Esophagus (tissue), 2 donors: Measurements from ENCODE around the gene ERBB2. TPM values are rescaled to one million over a fixed set of nuclear protein-coding genes. Genes with fewer than 3 reads are reported as not detected.

Experiments used
- H3K27ac ChIP-seq, 2 donors: one replicate each; pipeline ENCODE4 v1.5.1; 2013; ENCODE audit warnings: low read depth in 2 of 2, mild to moderate bottlenecking in 2 of 2, inconsistent platforms in 1 of 2, low read length in 1 of 2, moderate library complexity in 1 of 2
- H3K27me3 ChIP-seq, 2 donors: one replicate each; pipeline ENCODE4 v1.6.1; 2013; ENCODE audit warnings: low read length in 2 of 2, control low read depth in 1 of 2, mild to moderate bottlenecking in 1 of 2; ENCODE audit not compliant: insufficient read depth in 2 of 2, control insufficient read depth in 1 of 2
- H3K36me3 ChIP-seq, 2 donors: one replicate each; pipeline ENCODE4 v1.6.1; 2013; ENCODE audit warnings: low read length in 1 of 2; ENCODE audit not compliant: control insufficient read depth in 2 of 2, insufficient read depth in 2 of 2
- H3K4me1 ChIP-seq, 2 donors: one replicate each; pipeline ENCODE4 v1.6.1; 2013; ENCODE audit warnings: low read length in 1 of 2; ENCODE audit not compliant: control insufficient read depth in 2 of 2, insufficient read depth in 2 of 2
- H3K4me3 ChIP-seq, 2 donors: one replicate each; pipeline ENCODE4 v1.5.1; 2013; ENCODE audit warnings: low read length in 2 of 2, mild to moderate bottlenecking in 2 of 2, low read depth in 1 of 2, moderate library complexity in 1 of 2
- H3K9me3 ChIP-seq, 2 donors: one replicate each; pipeline ENCODE4 v1.6.1; 2013; ENCODE audit warnings: mild to moderate bottlenecking in 2 of 2, low read depth in 1 of 2, low read length in 1 of 2, moderate library complexity in 1 of 2; ENCODE audit not compliant: control insufficient read depth in 2 of 2, insufficient read depth in 1 of 2
- WGBS, 2 donors: extraction: QIAGEN DNeasy Blood & Tissue Kit; methylation state at CpG; one replicate each; pipeline ENCODE4 v1.1.7; 2013; 5-methylcytosine and 5-hydroxymethylcytosine counted together
- polyA plus RNA-seq, 2 donors: library from polyadenylated mRNA; stranded (reverse); fragments of 200-250 nt; gene quantifications; one replicate each; pipeline ENCODE4 v1.2.3, GENCODE V29; 2013
- donor health status: healthy with polysubstance abuse.
- donor health status: Bipolar disorder and iron deficiency.

ERBB2 gene
- polyA plus RNA-seq, 2 donors = 68.4 to 98.1 TPM

- Histone ChIP-seq H3K9me3 (no peaks in the 10 kb centered on the region), H3K27ac (peak overlapping the region in 1 of 2 donors; percentile 23), H3K4me1 (peaks cover 5 to 35% of the 10 kb centered on the region in 2 donors), H3K4me3 (no peak overlapping the region), H3K27me3 (no peaks in the 10 kb centered on the region), H3K36me3 (peaks cover 0 to 10% of the 10 kb centered on the region in 2 donors)
- 61 to 63% methylated on average over 13 of the region's 13 CpGs for WGBS, 2 donors
Observed at GRCh38 chr17:39677542-39678339, 22.1 kb upstream of the ERBB2 start.

- no peaks in the 10 kb centered on the region for H3K9me3 ChIP-seq
- peaks cover 2 to 9% of the 10 kb centered on the region in 2 donors for H3K36me3 ChIP-seq
- no peaks in the 10 kb centered on the region for H3K27me3 ChIP-seq
- peaks cover 5 to 33% of the 10 kb centered on the region in 2 donors for H3K4me1 ChIP-seq
- no peak overlapping the region for H3K4me3 ChIP-seq
- 81 to 84% methylated on average over 13 of the region's 13 CpGs for WGBS, 2 donors
- H3K27ac ChIP-seq = peak overlapping the region in 1 of 2 donors; percentile 23
Observed at GRCh38 chr17:39678340-39679116, 21.3 kb upstream of the ERBB2 start.

GRCh38 chr17:39679521-39680192, 20.2 kb upstream of the ERBB2 start:
- Histone ChIP-seq H3K9me3 (no peaks in the 10 kb centered on the region), H3K4me1 (peaks cover 5 to 30% of the 10 kb centered on the region in 2 donors), H3K36me3 (peaks cover 7 to 11% of the 10 kb centered on the region in 2 donors), H3K27me3 (no peaks in the 10 kb centered on the region), H3K27ac (peak overlapping the region in 1 of 2 donors; percentile 39), H3K4me3 (no peak overlapping the region)
- WGBS, 2 donors = 74 to 75% methylated on average over 12 of the region's 12 CpGs

- Histone ChIP-seq H3K36me3 (peaks cover 7% of the 10 kb centered on the region in 2 donors), H3K27ac (peak overlapping the region in 1 of 2 donors; percentile 29), H3K4me1 (peaks cover 0 to 10% of the 10 kb centered on the region in 2 donors), H3K4me3 (no peak overlapping the region), H3K9me3 (no peaks in the 10 kb centered on the region), H3K27me3 (no peaks in the 10 kb centered on the region)
- 73 to 87% methylated on average over 9 of the region's 9 CpGs for WGBS, 2 donors
Observed at GRCh38 chr17:39683295-39683939, 16.4 kb upstream of the ERBB2 start.

- H3K27ac ChIP-seq = peak overlapping the region; percentile 48 to 74
- peaks cover 0 to 15% of the 10 kb centered on the region in 2 donors for H3K4me1 ChIP-seq
- H3K9me3 ChIP-seq = no peaks in the 10 kb centered on the region
- H3K4me3 ChIP-seq = no peak overlapping the region
- H3K36me3 ChIP-seq = peaks cover 6 to 7% of the 10 kb centered on the region in 2 donors
- no peaks in the 10 kb centered on the region for H3K27me3 ChIP-seq
- WGBS, 2 donors = 82 to 87% methylated on average over 12 of the region's 12 CpGs
Observed at GRCh38 chr17:39684369-39685192, 15.3 kb upstream of the ERBB2 start.

GRCh38 chr17:39687101-39687545, 12.7 kb upstream of the ERBB2 start:
- WGBS, 2 donors = 35 to 50% methylated on average over 6 of the region's 6 CpGs
- H3K36me3 ChIP-seq = peaks cover 6 to 7% of the 10 kb centered on the region in 2 donors
- H3K27ac ChIP-seq = peak overlapping the region; percentile 90 to 98
- H3K4me3 ChIP-seq = peak overlapping the region; percentile 21 to 53
- peaks cover 0 to 12% of the 10 kb centered on the region in 2 donors for H3K4me1 ChIP-seq
- no peaks in the 10 kb centered on the region for H3K27me3 ChIP-seq
- no peaks in the 10 kb centered on the region for H3K9me3 ChIP-seq

- peaks cover 0 to 12% of the 10 kb centered on the region in 2 donors for H3K4me1 ChIP-seq
- peak within 1 kb of the TSS; percentile 53 to 82 for H3K4me3 ChIP-seq
- peaks cover 6 to 7% of the 10 kb centered on the region in 2 donors for H3K36me3 ChIP-seq
- H3K27me3 ChIP-seq = no peaks in the 10 kb centered on the region
- H3K9me3 ChIP-seq = no peaks in the 10 kb centered on the region
- peak within 1 kb of the TSS; percentile 90 to 98 for H3K27ac ChIP-seq
- WGBS, 2 donors = 3% methylated on average over 45 of the region's 45 CpGs
Observed at GRCh38 chr17:39687546-39688474, 12.1 kb upstream of the ERBB2 start, which contains the start of gene PGAP3. PGAP3 (minus strand) TSS chr17:39688057; CDS start chr17:39688014, 43 bp downstream.

GRCh38 chr17:39688475-39688835, 11.4 kb upstream of the ERBB2 start:
- H3K27ac ChIP-seq = peak overlapping the region; percentile 90 to 98
- WGBS, 2 donors = 18 to 22% methylated on average over 6 of the region's 6 CpGs
- H3K27me3 ChIP-seq = no peaks in the 10 kb centered on the region
- peaks cover 0 to 11% of the 10 kb centered on the region in 2 donors for H3K4me1 ChIP-seq
- peaks cover 6% of the 10 kb centered on the region in 2 donors for H3K36me3 ChIP-seq
- peak overlapping the region; percentile 53 to 82 for H3K4me3 ChIP-seq
- H3K9me3 ChIP-seq = no peaks in the 10 kb centered on the region
